ENCODE data around the gene MDGA2. TPM values are rescaled to one million over a fixed set of nuclear protein-coding genes. Genes with fewer than 3 reads are reported as not detected.
"Not testable (repeated sequence)": the region's sequence is repeated elsewhere in the genome, so short reads cannot be mapped to it uniquely, and the experiment has no call there.

Gene MDGA2
- total RNA-seq, 1 experiment from 2014 or later: not detected

DNA sequence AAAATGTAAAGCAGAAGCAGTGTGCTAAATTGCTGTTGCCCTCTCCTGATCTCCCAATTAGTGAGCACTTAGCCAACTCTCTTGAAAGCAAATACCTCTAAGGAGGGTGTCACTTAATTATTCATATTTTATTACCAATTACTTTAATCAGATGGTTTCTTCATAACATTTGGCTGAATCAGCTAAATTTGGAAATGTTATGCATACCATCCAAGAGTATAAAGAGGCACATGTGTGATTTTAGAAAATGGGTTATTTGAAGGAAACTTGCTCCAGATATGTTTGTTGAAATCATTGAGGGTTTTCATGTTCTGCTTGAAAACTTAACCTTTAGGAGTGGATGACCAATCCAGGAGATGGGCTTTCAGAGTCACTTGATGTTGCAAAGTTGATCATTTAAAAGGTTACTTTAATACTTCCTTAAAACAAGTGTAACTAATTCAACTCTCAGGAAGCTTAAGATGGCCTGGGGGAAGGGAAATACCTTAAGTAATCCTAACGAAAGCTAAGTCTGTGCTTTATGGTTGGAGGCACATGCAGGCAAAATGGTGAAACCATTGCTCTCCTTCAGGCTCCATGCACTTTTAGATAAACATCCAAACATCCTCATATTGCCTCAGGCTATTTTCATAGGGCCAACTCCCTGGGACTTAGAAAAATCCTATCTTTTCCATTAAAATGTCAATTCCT lies 434.5 kb downstream of the MDGA2 start:
- DNase-seq (ENCODE audit: low read depth): no peak

DNA sequence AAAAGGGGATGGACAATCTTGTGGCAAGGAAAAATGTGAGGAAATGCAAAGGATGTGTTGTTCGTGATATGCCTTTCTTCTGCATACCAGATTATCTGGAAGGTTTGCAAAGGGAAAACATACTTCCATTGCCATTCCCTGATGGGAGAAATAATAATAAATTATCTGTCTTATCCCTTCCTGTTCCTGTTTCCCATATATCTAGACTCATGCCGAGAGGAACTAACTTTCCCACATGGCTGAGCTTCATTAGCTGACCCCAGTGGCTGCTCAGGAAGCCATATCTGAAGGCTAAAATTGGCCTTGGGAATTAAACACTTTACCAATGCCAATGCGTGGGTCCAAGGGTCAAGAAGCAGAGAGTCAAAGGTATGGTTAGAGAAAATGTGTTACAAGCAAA lies 439.8 kb downstream of the MDGA2 start:
- DNase-seq (ENCODE audit: low read depth): no peak

DNA sequence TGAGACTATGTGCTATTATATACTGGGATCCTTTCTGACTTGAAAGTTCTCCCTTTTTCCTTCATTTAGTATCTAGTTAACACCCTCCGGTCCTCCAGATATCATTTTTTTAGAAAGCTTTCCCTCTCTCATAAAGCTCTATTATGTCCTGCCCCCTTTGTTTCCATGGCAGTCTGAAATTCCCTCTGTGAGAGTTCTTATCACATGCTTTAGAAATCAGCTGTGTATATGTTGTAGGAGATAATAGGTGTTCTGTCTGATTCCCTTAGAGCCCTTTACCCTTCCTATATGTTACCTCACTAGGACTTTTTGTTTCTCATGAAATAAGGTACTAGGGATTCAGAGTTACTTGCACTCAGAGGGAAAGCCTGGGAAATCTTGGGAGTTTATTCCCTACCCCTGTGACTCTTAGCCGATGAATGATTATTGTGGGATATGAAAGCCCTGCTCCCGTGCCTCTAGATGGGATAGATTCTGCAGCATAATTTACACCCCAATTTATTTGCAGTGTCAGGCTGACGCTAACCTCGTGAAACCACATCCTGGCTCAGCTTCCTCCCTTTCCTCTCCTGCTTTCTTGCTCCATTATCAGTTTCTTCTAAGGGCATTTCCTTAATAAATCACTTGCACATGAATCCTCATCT lies 448.4 kb downstream of the MDGA2 start:
- no peak for DNase-seq (ENCODE audit: low read depth)

DNA sequence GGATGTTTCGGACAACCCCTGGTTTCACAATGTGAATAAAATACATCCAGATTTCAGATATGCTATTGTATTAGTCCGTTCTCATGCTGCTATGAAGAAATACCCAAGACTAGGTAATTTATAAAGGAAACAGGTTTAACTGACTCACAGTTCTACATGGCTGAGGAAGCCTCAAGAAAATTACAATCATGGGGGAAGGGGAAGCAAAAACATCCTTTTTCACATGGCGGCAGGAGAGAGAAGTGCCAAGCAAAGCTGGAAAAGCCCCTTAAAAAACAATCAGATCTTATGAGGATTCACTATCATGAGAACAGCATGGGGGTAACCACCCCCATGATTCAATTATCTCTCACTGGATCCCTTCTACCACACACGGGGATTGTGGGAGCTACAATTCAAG lies 451.7 kb downstream of the MDGA2 start:
- no peak for DNase-seq (ENCODE audit: low read depth)

DNA sequence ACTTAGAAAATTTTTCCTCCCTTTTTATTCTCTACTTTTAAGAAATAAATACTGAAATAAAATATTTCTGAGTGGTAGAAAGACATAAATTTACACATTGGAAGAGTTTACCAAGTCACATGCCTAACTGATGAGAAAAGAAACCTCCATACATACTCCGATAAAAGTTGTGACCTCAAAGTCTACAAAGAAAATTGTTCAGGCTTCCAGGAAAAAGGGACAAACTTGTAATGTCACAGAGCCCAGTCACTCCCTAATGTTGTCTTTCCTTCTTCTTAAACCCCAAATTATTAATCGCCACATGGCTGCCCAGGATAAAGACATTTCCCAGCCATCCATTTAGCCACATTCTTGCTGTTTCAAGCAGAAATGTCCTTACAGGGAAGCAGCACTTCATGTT lies 455.3 kb downstream of the MDGA2 start:
- DNase-seq (ENCODE audit: low read depth): no peak

DNA sequence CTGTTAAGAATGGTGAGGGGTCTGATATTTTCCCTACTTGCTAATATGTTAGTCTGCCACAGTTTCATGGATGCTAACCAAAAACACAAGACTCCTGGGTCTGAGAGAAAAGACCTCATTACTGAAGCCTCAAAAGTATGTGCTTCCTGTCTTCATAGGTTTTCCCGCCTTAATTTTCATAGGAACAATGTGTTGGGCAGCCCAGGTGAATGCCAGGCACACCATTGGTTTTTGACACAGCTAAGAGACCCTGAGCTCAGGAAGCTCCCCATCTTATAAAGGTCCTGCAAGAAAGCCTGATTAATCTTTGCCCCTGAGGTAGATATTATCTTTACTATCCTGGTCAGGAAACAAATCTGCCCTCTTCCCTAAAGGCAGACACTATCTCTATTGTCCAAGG lies 464.1 kb downstream of the MDGA2 start:
- DNase-seq (ENCODE audit: low read depth): no peak

DNA sequence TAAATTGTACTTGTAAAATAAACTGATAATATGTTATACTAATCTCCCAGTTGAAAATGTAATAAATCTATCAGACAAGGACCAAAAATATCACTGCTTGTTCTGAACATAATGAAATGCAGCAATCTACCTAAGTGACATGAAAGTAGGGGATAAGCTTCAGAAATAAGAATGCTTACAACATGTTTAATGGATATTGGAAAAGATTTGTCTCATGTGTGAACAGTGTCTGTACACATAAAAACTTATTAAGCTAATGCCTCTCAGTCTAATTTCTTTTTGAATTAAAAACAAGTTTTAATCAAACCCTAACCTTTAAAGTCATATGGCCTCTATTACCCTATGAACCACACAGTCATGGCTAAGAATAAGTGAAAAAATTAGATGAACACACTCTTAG lies 465.3 kb downstream of the MDGA2 start:
- DNase-seq (ENCODE audit: low read depth): no peak

DNA sequence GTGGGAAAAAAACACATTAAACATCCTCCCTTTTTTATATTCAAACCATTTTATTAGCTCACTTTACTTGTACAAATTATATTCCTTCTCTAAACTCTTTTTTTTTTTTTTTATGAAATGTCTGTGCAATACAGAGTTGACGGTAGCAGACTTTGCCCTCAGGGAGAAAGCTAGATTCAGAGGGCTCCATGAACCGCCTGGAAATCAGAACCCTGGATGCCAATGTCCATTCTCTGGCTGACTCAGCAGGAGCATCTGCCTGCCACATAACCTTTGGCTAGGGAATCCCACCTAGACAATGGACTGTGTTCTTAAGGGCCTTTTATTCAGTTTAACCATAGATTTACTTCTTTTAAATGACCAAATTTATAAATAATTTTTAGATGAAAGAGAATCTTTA lies 467.0 kb downstream of the MDGA2 start:
- DNase-seq (ENCODE audit: low read depth): no peak

DNA sequence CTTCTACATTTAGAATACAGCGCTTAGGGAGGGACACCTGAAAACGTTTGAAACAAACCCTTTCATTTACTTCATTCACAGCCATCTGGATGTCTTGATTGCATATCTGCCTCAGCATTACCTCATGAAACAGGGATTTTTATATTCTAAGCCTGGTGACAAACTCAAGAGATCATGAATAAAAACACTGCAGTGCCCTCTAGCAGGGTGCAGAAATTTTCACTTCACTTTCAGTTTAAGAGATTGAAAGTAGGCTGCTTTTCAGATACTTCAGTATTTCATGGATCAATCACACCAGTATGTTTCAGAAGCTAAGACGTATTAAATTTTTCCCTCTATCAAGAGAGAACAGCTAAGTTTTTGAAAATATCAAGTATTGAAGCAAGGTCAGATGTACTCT lies 467.8 kb downstream of the MDGA2 start:
- DNase-seq (ENCODE audit: low read depth): no peak

DNA sequence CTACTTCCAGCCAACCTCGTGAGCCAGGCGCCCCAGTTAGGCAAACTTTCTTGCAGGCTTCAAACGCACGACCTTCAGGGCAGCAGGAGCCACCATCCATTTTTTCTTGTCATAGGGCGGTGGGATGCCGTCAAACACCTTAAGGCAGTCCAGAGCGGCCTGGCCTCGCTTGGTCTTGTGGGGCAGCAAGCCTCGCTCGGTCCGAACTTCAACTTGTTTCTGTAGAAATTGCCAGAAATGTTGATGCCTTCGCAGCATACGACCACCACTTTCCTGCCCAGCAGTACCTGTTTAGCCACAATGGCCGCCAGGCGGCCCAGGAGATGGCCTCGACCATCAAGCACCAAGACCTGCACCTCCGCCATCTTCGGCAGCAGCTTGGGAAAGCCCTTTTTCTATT lies 474.7 kb downstream of the MDGA2 start:
- no peak for DNase-seq (ENCODE audit: low read depth)

DNA sequence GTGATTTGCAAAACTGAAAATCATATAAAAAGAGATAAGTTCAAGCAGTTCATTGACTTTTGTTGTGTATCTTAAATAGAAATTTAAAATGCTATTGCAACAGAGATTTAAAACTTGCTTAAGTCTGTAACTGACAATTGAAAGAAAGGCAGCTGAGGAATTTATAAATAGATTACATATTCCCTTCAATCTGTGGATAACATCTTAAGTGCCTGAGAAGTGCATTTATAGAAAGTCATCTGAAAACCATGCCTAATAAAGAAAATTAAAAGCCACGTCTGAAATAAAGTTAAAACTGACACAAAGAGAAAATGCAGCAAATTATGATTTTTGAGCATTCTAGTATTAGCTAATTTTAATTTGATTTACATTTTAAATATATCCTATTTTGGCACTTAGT lies 479.8 kb downstream of the MDGA2 start:
- DNase-seq (ENCODE audit: low read depth): no peak

DNA sequence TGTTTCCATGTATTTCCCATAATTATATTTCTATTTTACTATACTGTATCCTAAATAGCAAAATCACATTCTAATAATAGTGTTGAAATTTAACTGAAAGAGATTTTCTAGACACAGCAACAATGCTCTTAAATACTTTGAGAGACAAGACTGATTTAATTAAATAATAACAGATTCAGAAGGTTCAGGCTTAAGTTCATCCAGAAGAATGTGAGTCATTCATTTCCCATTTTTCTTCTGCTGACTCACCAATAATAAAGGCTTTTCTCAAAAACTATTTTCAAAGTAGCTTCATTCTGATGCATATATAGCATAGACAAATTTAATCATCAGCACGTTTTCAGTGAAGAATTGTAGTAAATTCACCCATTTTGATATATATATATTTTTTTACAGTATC lies 481.4 kb downstream of the MDGA2 start:
- DNase-seq (ENCODE audit: low read depth): no peak

DNA sequence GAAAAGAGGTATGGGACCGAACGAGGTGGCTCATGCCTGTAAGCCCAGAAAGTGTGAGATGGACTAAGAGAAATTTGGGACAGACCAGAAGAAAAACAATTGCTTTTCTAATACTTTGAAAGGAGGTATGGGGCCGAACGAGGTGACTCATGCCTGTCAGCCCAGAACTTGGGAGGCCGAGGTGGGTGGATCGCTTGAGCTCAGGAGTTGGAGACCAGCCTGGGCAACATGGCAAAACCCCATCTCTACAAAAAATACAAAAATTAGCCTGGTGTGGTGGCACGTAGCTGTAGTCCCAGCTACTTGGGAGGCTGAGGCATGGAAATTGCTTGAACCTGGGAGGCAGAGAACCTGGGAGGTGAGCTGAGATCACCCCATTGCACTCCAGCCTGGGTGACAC lies 483.2 kb downstream of the MDGA2 start:
- not testable (repeated sequence) for DNase-seq (ENCODE audit: low read depth)

DNA sequence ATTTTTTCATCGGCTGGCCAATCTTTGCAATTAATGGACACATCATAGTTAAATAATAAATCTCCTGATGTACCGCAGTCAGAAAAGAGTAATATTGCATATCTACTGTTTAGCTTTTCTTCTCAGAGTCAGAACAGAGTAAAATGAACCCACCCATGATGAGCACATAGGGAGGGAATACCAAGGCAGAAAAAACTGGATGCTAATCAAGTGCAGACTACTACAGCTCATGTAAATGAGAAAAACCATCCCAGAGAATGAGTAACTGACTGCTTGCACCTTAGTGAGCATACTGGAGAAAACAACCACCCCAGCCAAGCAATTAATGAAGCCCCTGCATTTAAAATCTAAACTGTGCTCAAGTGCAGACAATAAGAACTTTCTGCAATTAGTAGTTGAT lies 483.7 kb downstream of the MDGA2 start:
- DNase-seq (ENCODE audit: low read depth): no peak

DNA sequence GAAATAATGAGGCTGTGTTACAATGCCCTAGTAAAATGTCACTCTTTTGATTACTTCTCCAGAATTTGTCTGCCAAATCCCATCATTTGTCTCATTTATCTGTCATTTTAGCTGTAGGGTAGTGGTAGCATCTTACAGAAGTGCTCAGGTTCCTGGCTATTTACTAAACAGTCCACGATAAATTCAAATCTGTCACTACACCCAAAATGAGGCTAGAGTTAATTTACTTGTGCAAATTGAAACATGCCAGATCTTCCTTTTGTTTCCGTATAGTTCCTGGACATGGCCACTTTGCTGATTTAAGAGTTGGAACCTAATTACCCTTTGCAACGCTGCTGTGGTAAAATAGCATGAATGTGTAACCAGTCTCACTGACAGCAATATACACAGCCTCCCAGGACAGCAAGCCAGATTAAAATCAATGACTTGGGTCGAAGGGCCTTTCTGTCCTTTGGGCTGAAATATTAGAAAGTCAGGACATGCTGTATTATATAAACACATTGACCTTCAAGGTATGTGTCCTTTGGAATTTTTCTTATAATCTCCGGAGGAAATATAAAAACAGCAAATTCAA lies 485.4 kb downstream of the MDGA2 start:
- no peak for DNase-seq (ENCODE audit: low read depth)

DNA sequence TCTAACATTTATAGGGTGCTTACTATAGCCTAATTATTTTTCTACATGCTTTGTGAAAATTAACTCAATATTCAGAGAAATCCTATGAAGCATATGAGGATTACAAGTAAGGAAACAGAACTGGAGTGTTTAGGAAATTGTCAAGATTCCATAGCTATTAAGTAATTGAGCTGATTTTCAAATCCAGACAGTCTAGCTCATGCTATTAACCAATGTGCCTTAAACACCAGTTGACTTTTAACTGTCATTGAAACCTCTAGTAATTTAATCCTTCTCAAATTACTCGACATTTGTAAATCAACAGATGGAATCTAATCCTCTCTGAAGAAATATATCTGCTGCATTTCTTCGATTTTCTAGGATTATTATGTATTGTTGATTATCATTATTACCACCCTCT lies 488.9 kb downstream of the MDGA2 start:
- no peak for DNase-seq (ENCODE audit: low read depth)

DNA sequence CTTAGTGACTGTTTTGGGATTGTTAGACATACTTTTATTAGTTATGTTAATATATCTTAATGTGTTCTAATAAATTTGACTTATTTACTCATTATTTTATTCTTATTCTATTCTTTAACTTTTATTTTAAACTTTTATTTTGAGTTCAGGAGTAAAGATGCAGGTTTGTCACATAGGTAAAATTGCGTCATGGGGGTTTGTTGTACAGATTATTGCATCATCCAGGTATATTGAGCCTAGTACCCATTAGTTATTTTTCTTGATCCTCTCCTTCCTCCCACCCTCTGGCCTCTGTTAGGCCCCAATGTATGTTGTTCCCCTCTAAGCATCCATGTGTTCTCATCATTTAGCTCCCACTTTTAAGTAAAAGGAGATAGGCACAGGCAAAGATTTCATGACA lies 495.5 kb downstream of the MDGA2 start:
- DNase-seq (ENCODE audit: low read depth): no peak

DNA sequence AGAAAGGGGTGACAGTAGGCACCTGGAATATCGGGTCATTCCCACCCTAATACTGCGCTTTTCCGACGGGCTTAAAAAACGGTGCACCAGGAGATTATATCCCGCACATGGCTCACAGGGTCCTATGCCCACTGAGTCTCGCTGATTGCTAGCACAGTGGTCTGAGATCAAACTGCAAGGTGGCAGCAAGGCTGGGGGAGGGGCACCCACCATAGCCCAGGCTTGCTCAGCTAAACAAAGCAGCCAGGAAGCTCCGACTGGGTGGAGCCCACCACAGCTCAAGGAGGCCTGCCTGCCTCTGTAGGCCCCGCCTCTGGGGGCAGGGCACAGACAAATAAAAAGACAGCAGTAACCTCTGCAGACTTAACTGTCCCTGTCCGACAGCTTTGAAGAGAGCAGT lies 503.5 kb downstream of the MDGA2 start:
- DNase-seq (ENCODE audit: low read depth): not testable (repeated sequence)

DNA sequence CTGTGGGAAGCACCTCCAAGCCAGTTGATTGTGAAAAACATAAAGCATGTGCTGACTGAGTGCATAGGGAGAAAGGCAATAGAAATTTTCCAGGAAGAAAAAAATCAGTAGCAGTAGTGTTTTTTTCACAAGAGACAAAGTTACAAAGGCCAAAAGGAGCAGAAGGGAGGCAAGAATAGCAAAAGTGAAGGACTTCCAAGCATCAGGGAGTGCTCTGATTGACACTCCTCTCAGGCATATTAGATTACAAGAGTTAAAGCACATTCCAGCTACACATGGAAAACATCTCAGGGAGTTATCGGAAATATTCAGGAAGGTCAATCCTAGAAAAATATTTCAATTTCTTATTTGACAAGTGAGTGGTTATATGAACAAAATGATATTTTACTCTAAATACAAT lies 508.0 kb downstream of the MDGA2 start:
- no peak for DNase-seq (ENCODE audit: low read depth)

DNA sequence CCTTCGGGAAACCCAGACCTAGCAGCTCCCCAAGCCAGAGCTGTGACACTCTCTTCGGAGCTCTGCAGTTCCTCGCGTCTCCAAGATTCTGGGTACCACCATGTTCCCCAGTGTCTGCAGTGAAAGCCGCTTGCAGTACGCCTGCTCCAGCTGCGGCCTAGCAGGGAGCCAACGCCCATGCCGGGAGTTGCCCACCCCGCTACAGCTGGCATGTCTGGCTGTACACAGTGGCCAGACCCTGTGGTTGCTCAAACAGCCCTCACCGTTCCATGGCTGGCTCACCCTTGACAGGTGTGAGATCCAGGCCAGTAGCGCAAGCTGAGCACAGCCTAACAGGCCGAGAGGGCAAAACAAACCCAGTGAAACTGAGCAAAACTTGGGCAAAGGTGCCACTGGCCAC lies 520.0 kb downstream of the MDGA2 start:
- no peak for DNase-seq (ENCODE audit: low read depth)

DNA sequence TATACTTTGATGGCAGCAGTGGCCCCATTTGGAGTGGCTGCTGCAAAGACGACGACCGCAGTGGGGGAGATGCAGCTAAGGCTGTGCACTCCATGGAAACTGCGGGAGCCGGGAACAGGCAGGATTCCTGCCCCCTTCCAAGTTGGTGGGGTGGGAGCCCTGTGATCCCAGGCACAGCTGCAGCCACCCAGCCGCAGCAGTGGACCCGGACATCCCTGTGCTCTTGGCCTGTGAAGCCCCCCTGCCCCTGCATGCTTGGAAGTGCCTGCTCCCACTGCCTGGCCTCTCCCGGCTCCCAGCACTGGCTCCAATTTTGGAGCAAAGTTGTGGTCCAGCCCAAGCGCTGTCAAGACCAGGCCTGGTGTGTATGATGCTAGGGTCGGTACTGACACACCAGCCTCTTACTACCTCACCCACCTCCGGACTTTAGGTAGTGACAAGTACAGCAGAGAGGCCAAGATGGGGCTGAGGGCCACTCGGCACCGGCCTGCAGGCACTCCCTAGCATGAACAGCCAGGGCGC lies 521.1 kb downstream of the MDGA2 start:
- no peak for DNase-seq (ENCODE audit: low read depth)

DNA sequence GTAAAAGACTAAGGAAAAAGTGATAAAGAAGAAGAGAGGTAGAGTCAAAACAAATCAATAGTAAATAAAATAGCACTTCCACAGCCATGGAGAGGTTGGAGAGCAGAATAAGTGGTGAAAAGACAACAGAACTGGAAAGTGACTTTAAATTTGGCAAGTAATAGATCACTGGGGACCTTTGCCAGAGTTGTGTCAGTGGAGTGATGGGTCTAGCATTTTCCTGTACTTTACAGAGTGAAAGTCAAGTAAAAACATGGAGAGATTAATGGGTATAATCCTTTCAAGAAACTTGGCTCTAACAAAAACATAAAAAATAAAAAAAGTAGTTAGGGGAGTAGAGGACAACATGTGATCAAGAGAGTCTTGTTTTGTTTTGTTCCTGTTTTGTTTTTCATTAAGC lies 521.7 kb downstream of the MDGA2 start:
- DNase-seq (ENCODE audit: low read depth): no peak

DNA sequence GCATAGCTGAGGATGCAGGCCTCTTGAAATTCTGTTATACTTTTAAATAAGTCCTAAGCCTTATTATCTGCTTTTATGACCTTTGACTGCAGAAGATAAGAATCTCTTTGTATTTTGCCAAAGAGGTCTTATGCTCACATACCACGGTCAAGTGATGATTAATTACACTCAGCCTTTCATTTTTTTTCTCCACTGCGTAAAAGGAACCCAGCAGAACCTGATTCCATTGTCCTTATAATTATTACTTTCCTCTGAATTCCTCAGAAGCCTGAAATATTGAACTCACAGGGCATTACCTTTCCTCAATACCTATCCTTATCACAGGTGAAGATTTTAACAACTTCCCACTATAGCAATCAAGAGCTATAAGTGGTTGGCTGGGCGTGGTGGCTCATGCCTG lies 525.1 kb downstream of the MDGA2 start:
- no peak for DNase-seq (ENCODE audit: low read depth)
